Mucosa of rectum (tissue), 2 donors: ENCODE results near the gene RNF166.
"Not testable (repeated sequence)": the region's sequence is repeated elsewhere in the genome, so short reads cannot be mapped to it uniquely, and the experiment has no call there.

Experiments used
- H3K27ac ChIP-seq, 2 donors: one replicate each; pipeline ENCODE4 v1.7.0; 2013; ENCODE audit warnings: inconsistent platforms in 2 of 2, low read depth in 2 of 2, low read length in 2 of 2
- H3K27me3 ChIP-seq, 2 donors: one replicate each; pipeline ENCODE4 v1.7.0; 2013; ENCODE audit warnings: low read length in 2 of 2; ENCODE audit not compliant: control insufficient read depth in 2 of 2, insufficient read depth in 2 of 2
- H3K36me3 ChIP-seq, 2 donors: one replicate each; pipeline ENCODE4 v1.7.0; 2013; ENCODE audit warnings: low read length in 2 of 2; ENCODE audit not compliant: control insufficient read depth in 2 of 2, insufficient read depth in 2 of 2
- H3K4me1 ChIP-seq, 2 donors: one replicate each; pipeline ENCODE4 v1.7.0; 2013; ENCODE audit warnings: low read length in 2 of 2, mild to moderate bottlenecking in 1 of 2; ENCODE audit not compliant: control insufficient read depth in 2 of 2, insufficient read depth in 2 of 2
- H3K4me3 ChIP-seq, 2 donors: one replicate each; pipeline ENCODE4 v1.7.0; 2013; ENCODE audit warnings: low read length in 2 of 2
- H3K9ac ChIP-seq, 2 donors: one replicate each; pipeline ENCODE4 v1.7.0; 2013; ENCODE audit warnings: low read length in 2 of 2, low read depth in 1 of 2, mild to moderate bottlenecking in 1 of 2
- H3K9me3 ChIP-seq, 2 donors: one replicate each; pipeline ENCODE4 v1.7.0; 2013; ENCODE audit warnings: low read length in 2 of 2; ENCODE audit not compliant: control insufficient read depth in 2 of 2
- donor health status: healthy.
- donor health status: Normal muscosa, but diverticular disease.

RNF166 gene

GRCh38 chr16:88673716-88674379 is 32.4 kb downstream of the RNF166 start:
- no peak overlapping the region for H3K9ac ChIP-seq
- H3K4me3 ChIP-seq, result no peak overlapping the region
- no peaks in the 10 kb centered on the region for H3K4me1 ChIP-seq
- no peak overlapping the region for H3K27ac ChIP-seq
- H3K27me3 ChIP-seq, result peaks cover 0 to 6% of the 10 kb centered on the region in 2 donors
- H3K36me3 ChIP-seq, result no peaks in the 10 kb centered on the region
- H3K9me3 ChIP-seq, result no peaks in the 10 kb centered on the region

GRCh38 chr16:88672776-88673175 is 33.4 kb downstream of the RNF166 start:
- H3K27me3 ChIP-seq, result no peaks in the 10 kb centered on the region
- no peaks in the 10 kb centered on the region for H3K36me3 ChIP-seq
- H3K27ac ChIP-seq, result no peak overlapping the region
- no peaks in the 10 kb centered on the region for H3K9me3 ChIP-seq
- H3K4me1 ChIP-seq, result no peaks in the 10 kb centered on the region
- H3K4me3 ChIP-seq, result no peak overlapping the region
- H3K9ac ChIP-seq, result no peak overlapping the region

- Histone ChIP-seq H3K27me3 (no peaks in the 10 kb centered on the region), H3K36me3 (no peaks in the 10 kb centered on the region), H3K9me3 (no peaks in the 10 kb centered on the region), H3K9ac (no peak overlapping the region), H3K4me1 (no peaks in the 10 kb centered on the region), H3K4me3 (no peak overlapping the region), H3K27ac (no peak overlapping the region)
Observed at GRCh38 chr16:88671806-88672205, 34.4 kb downstream of the RNF166 start.

- Histone ChIP-seq H3K9ac (no peak overlapping the region), H3K36me3 (no peaks in the 10 kb centered on the region), H3K9me3 (no peaks in the 10 kb centered on the region), H3K4me3 (no peak overlapping the region), H3K27me3 (no peaks in the 10 kb centered on the region), H3K27ac (no peak overlapping the region), H3K4me1 (no peaks in the 10 kb centered on the region)
Observed at GRCh38 chr16:88669980-88670379, 36.2 kb downstream of the RNF166 start.

GRCh38 chr16:88669493-88669892 is 36.7 kb downstream of the RNF166 start:
- not testable (repeated sequence) for H3K9ac ChIP-seq, H3K27me3 ChIP-seq, H3K27ac ChIP-seq, H3K4me3 ChIP-seq, H3K9me3 ChIP-seq, H3K36me3 ChIP-seq, H3K4me1 ChIP-seq

GRCh38 chr16:88667461-88667860 is 38.7 kb downstream of the RNF166 start:
- H3K36me3 ChIP-seq, result no peaks in the 10 kb centered on the region
- peaks cover 0 to 1% of the 10 kb centered on the region in 2 donors for H3K4me1 ChIP-seq
- H3K9me3 ChIP-seq, result no peaks in the 10 kb centered on the region
- H3K9ac ChIP-seq, result no peak overlapping the region
- H3K4me3 ChIP-seq, result no peak overlapping the region
- no peak overlapping the region for H3K27ac ChIP-seq
- no peaks in the 10 kb centered on the region for H3K27me3 ChIP-seq

- Histone ChIP-seq H3K27me3 (no peaks in the 10 kb centered on the region), H3K27ac (no peak overlapping the region)
Observed at GRCh38 chr16:88665570-88665969, 40.6 kb downstream of the RNF166 start.

GRCh38 chr16:88665148-88665547 is 41.1 kb downstream of the RNF166 start:
- H3K9ac ChIP-seq, result no peak overlapping the region
- no peak overlapping the region for H3K4me3 ChIP-seq
- no peaks in the 10 kb centered on the region for H3K27me3 ChIP-seq
- H3K9me3 ChIP-seq, result no peaks in the 10 kb centered on the region
- H3K4me1 ChIP-seq, result peaks cover 4 to 8% of the 10 kb centered on the region in 2 donors
- no peak overlapping the region for H3K27ac ChIP-seq
- H3K36me3 ChIP-seq, result no peaks in the 10 kb centered on the region

More at GRCh38 chr16:88665570-88665969, 40.6 kb downstream of the RNF166 start:
- Histone ChIP-seq H3K4me3 (no peak overlapping the region), H3K4me1 (peaks cover 4 to 8% of the 10 kb centered on the region in 2 donors), H3K36me3 (no peaks in the 10 kb centered on the region), H3K9ac (no peak overlapping the region), H3K9me3 (no peaks in the 10 kb centered on the region)

GRCh38 chr16:88662843-88663606 is 43.2 kb downstream of the RNF166 start, which contains the start of gene MVD:
Gene MVD, minus strand, starts transcription at chr16:88663091. Its CDS starts 11 bp downstream, at chr16:88663080.
- peak within 1 kb of the TSS; percentile 88 to 99 for H3K9ac ChIP-seq
- peaks cover 4 to 8% of the 10 kb centered on the region in 2 donors for H3K4me1 ChIP-seq
- peak within 1 kb of the TSS; percentile 86 for H3K27ac ChIP-seq
- no peaks in the 10 kb centered on the region for H3K9me3 ChIP-seq
- H3K4me3 ChIP-seq, result peak within 1 kb of the TSS; percentile 82 to 99
- peaks cover 0 to 4% of the 10 kb centered on the region in 2 donors for H3K36me3 ChIP-seq
- no peaks in the 10 kb centered on the region for H3K27me3 ChIP-seq

GRCh38 chr16:88662222-88662842 is 43.9 kb downstream of the RNF166 start:
- Histone ChIP-seq H3K27me3 (no peaks in the 10 kb centered on the region), H3K27ac (peak overlapping the region; percentile 86), H3K4me3 (peak overlapping the region; percentile 82 to 99), H3K9ac (peak overlapping the region; percentile 74 to 99), H3K9me3 (no peaks in the 10 kb centered on the region), H3K36me3 (peaks cover 0 to 7% of the 10 kb centered on the region in 2 donors), H3K4me1 (peaks cover 4 to 8% of the 10 kb centered on the region in 2 donors)
